GM12801 (cell line): ENCODE data around the gene SUSD2.

Experiments
- CTCF ChIP-seq: IDR thresholded peaks from one replicate; pipeline ENCODE4 v1.5.1; 2011; ENCODE audit warnings: control low read depth; ENCODE audit not compliant: insufficient read length; ENCODE audit errors: extremely low read depth

SUSD2 gene

GRCh38 chr22:24141586-24141985, 39.7 kb upstream of the SUSD2 start:
- TF ChIP-seq CTCF, result no peak

DNA sequence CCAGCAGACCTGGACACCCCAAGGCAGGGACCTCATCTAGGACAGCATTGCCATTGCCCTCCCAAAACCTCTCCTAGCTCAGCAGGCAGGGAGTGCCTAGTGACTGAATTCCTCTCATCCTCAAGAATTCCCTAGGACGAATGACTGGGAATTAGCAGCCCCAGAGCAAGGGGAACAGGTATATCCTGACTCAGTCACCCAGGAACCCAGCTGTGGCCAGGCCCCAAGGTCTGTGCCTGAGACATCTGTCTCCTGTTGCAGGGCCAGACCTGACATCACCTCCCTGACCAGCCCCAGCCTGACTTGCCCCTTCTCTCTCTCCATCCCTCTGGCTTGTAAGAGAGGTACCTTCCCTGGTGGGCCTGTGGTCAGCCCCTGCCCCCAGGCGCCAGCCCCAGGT, 39.0 kb upstream of the SUSD2 start:
- no peak for TF ChIP-seq CTCF

- no peak for TF ChIP-seq CTCF
These were observed 38.5 kb upstream of the SUSD2 start for GRCh38 chr22:24142831-24143230.

DNA sequence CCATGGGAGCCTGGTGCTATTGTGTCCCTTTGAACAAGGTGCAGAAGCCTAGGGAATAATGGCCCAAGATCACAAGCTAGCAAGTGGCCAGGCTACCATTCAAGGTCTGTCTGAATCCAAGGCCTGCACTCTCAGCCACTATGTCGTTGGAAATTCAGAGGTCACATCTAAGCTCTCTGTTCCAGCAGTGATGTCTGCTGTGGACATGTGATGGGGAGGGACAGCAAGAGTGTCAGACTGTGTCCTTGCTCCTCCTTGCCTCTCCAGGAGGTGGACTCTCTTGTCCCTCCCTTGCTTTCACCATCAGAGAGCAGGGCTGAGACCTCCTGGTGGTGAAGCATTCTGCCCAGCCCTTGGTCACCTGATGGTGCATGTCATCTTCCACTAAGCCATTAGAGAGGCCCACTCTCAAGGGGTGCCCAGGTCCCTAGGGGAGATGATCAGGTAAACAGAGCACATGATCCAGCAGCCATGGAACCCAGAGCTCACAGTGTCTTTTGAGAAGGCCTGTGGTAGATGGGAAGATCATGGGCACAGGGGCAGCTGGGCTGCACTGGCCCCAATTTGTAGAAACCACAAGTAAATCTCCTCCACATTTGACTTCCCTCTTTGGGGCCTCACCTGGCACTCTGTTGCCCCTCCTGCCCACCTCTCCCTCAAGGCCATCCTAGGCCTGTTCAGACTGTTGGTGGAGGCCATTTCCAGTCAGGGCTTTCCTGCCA, 37.1 kb upstream of the SUSD2 start:
- no peak for TF ChIP-seq CTCF

GRCh38 chr22:24144778-24145085, 36.6 kb upstream of the SUSD2 start:
- no peak for TF ChIP-seq CTCF

GRCh38 chr22:24145446-24146193, 35.7 kb upstream of the SUSD2 start:
- no peak for TF ChIP-seq CTCF

- no peak for TF ChIP-seq CTCF
These were observed 35.1 kb upstream of the SUSD2 start for GRCh38 chr22:24146194-24146616.
